GM12801 (cell line): ENCODE data around the gene FEM1C.

Experiments used
- TF ChIP-seq, protein P1 (sequence below): IDR thresholded peaks from one replicate; pipeline ENCODE4 v1.5.1; 2011; ENCODE audit warnings: control low read depth; ENCODE audit not compliant: insufficient read length; ENCODE audit errors: extremely low read depth

The FEM1C gene

GRCh38 chr5:115544436-115545350 is at the start of gene FEM1C:
Gene FEM1C, minus strand, starts transcription at chr5:115544775. Its CDS starts 1,282 bp downstream, at chr5:115543493.
- TF ChIP-seq, protein P1, sequence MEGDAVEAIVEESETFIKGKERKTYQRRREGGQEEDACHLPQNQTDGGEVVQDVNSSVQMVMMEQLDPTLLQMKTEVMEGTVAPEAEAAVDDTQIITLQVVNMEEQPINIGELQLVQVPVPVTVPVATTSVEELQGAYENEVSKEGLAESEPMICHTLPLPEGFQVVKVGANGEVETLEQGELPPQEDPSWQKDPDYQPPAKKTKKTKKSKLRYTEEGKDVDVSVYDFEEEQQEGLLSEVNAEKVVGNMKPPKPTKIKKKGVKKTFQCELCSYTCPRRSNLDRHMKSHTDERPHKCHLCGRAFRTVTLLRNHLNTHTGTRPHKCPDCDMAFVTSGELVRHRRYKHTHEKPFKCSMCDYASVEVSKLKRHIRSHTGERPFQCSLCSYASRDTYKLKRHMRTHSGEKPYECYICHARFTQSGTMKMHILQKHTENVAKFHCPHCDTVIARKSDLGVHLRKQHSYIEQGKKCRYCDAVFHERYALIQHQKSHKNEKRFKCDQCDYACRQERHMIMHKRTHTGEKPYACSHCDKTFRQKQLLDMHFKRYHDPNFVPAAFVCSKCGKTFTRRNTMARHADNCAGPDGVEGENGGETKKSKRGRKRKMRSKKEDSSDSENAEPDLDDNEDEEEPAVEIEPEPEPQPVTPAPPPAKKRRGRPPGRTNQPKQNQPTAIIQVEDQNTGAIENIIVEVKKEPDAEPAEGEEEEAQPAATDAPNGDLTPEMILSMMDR, result no peak

DNA sequence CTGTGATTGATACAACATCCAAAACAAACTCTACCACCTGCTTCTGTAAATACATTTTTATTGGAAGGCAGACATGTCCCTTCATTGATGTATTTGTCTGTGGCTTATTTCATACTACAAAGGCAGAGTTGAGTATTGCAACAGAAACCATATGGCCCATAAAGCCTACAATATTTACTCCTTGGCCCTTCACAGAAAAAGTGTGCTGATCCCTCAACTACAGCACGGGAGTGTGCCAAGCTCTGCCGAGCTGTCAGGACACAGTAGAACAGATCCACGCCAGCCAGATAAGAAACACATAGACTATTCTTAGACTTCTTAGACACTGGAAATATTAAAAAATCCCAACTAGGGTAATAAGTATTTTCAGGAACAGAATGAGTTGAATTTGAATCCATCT is 44.5 kb upstream of the FEM1C start:
- TF ChIP-seq, protein P1, result no peak

DNA sequence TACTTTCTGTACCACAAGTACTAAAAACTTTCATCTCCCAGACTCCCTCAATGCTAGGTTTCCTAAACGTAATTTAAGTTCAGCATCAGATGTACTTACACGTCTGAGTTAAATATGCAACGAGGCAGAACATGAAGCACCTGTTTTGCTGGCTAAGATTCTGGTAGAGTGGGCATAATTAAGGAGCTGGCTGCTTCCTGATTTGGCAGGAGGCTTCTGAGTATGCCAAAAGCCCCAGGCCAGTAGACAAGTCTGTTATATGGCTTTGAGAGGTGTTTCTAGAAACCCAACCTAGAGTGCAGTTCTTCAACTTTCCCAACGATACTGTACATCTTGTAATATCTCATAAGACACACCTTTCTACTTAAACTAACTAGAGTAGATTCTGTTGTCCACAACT is 44.1 kb upstream of the FEM1C start:
- TF ChIP-seq, protein P1, result no peak

GRCh38 chr5:115586525-115587146 is 42.1 kb upstream of the FEM1C start:
- TF ChIP-seq, protein P1, result no peak

DNA sequence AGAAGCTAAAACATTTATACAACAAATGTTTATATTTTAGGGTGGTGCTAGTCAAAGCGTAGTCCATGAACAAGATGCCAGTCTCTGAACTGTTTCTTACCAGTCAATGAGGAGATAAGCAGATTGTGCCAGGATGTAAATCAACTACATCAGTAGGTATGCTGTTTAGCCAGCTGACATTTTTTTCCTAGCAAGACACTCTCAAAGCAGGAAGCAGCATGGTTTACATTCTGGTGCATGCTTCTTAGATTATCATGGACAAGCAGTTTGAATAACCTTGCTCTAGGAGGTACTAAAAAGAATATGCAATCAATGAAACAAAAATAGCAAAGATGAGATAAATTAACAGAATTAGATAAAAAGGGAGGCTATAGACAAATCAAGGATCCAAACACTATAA is 40.7 kb upstream of the FEM1C start:
- TF ChIP-seq, protein P1, result no peak

GRCh38 chr5:115584501-115584900 is 39.9 kb upstream of the FEM1C start:
- TF ChIP-seq, protein P1, result no peak

- TF ChIP-seq, protein P1, result no peak
These were observed 38.9 kb upstream of the FEM1C start for GRCh38 chr5:115583474-115583873.
